ENCODE measurements around the gene SDHAF4. TPM values are rescaled to one million over a fixed set of nuclear protein-coding genes. Genes with fewer than 3 reads are reported as not detected.

Gene SDHAF4
- total and polyA plus RNA-seq, 2 of the 13 experiments (the other 11 are each of a cell fraction or from before 2014, with no cell fraction given) = 7.5 to 10.8 TPM

- TF ChIP-seq RNF219 (CRISPR knock-in tag; IDR thresholded peaks at IDR 0.05) (no peak), DDIT3 (CRISPR knock-in tag; IDR thresholded peaks at IDR 0.05) (no peak), ZNF773 (CRISPR knock-in tag; IDR thresholded peaks at IDR 0.05; ENCODE audit: borderline replicate concordance) (peak; percentile 89; the same call in 1 of the 2 replicates), JARID2 (CRISPR knock-in tag; IDR thresholded peaks at IDR 0.05; ENCODE audit: insufficient replicate concordance) (no peak), CREB1 (IDR thresholded peaks at IDR 0.05) (no peak), CREB1 (CRISPR knock-in tag; IDR thresholded peaks at IDR 0.05) (no peak), KLF6 (CRISPR knock-in tag; IDR thresholded peaks at IDR 0.05) (peak; percentile 63; the same call in 1 of the 2 replicates), MIER3 (CRISPR knock-in tag; IDR thresholded peaks at IDR 0.05; ENCODE audit: borderline replicate concordance) (peak; percentile 66; the same call in 1 of the 2 replicates), ZBTB38 (CRISPR knock-in tag; IDR thresholded peaks at IDR 0.05) (peak; percentile 87), MXD1 (CRISPR knock-in tag; IDR thresholded peaks at IDR 0.05) (peak; percentile 84), ONECUT2 (CRISPR knock-in tag; IDR thresholded peaks at IDR 0.05) (no peak), ZNF543 (CRISPR knock-in tag; IDR thresholded peaks at IDR 0.05) (peak; percentile 81; the same call in 1 of the 2 replicates), KLF16 (CRISPR knock-in tag; IDR thresholded peaks at IDR 0.05) (peak in 1 of 2 experiments; percentile 47; a peak in 1 of 4 replicates), ZNF460 (CRISPR knock-in tag; IDR thresholded peaks at IDR 0.05; ENCODE audit: borderline replicate concordance) (peak; percentile 23; the same call in 1 of the 2 replicates), CBX5 (CRISPR knock-in tag; IDR thresholded peaks at IDR 0.05; ENCODE audit: borderline replicate concordance) (peak; percentile 65; the same call in 1 of the 2 replicates), SNAPC5 (CRISPR knock-in tag; IDR thresholded peaks at IDR 0.05; ENCODE audit: borderline replicate concordance) (no peak), TFDP1 (CRISPR knock-in tag; IDR thresholded peaks at IDR 0.05; ENCODE audit: borderline replicate concordance) (peak; percentile 74), FOXC1 (CRISPR knock-in tag; IDR thresholded peaks at IDR 0.05; ENCODE audit: borderline replicate concordance) (peak; percentile 64; the same call in 1 of the 2 replicates), ZNF75D (CRISPR knock-in tag; IDR thresholded peaks at IDR 0.05; ENCODE audit: borderline replicate concordance) (no peak), ZMYM2 (CRISPR knock-in tag; IDR thresholded peaks at IDR 0.05) (no peak), ZNF382 (CRISPR knock-in tag; IDR thresholded peaks at IDR 0.05; ENCODE audit: borderline replicate concordance) (no peak), ZNF143 (CRISPR knock-in tag; IDR thresholded peaks at IDR 0.05) (no peak), MLX (CRISPR knock-in tag; IDR thresholded peaks at IDR 0.05) (no peak), ELF3 (CRISPR knock-in tag; IDR thresholded peaks at IDR 0.05) (peak; percentile 57; the same call in 1 of the 2 replicates), RFXAP (CRISPR knock-in tag; IDR thresholded peaks at IDR 0.05; ENCODE audit: borderline replicate concordance) (peak; percentile 90), EP300 (IDR thresholded peaks at IDR 0.05; ENCODE audit: low read depth in 2 of 2, low read length in 2 of 2) (no peak), EP300 (CRISPR knock-in tag; IDR thresholded peaks at IDR 0.05; ENCODE audit: borderline replicate concordance) (no peak)
These were observed at the start of gene SDHAF4 (continued) for GRCh38 chr6:70566751-70567382.

Measured in HepG2 (cell line).